ENCODE results near the gene PDZRN4.

GRCh38 chr12:41532072-41532471, 344.0 kb downstream of the PDZRN4 start:
- TF ChIP-seq POLR2AphosphoS5 (IDR thresholded peaks at IDR 0.05) (no peak), CTCF (IDR thresholded peaks at IDR 0.05) (no peak)
